ENCODE measurements around the gene MALL.
"Not testable (repeated sequence)": the region's sequence is repeated elsewhere in the genome, so short reads cannot be mapped to it uniquely, and the experiment has no call there.

MALL gene

GRCh38 chr2:110115291-110116032 is at the start of gene MALL:
MALL (minus strand) TSS chr2:110115822; CDS start chr2:110115792, 30 bp downstream.
- DNase-seq, result no peak

- no peak for DNase-seq
Measured at GRCh38 chr2:110157153-110157793, 41.7 kb upstream of the MALL start.

- not testable (repeated sequence) for DNase-seq
Measured at GRCh38 chr2:110154828-110155227, 39.2 kb upstream of the MALL start.

DNA sequence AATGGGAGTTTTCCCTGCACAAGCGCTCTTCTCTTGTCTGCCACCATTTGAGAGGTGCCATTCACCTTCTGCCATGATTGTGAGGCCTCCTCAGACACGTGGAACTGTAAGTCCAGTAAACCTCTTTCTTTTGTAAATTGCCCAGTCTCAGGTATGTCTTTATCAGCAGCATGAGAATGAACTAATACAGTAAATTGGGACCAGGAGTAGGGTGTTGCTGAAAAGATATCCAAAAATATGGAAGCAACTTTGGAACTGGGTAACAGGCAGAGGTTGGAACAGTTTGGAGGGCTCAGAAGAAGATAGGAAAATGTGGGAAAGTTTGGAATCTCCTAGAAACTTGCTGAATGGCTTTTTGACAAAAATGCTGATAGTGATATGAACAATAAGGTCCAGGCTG is 38.6 kb upstream of the MALL start:
- not testable (repeated sequence) for DNase-seq

GRCh38 chr2:110153416-110153815 is 37.8 kb upstream of the MALL start:
- DNase-seq, result no peak

DNA sequence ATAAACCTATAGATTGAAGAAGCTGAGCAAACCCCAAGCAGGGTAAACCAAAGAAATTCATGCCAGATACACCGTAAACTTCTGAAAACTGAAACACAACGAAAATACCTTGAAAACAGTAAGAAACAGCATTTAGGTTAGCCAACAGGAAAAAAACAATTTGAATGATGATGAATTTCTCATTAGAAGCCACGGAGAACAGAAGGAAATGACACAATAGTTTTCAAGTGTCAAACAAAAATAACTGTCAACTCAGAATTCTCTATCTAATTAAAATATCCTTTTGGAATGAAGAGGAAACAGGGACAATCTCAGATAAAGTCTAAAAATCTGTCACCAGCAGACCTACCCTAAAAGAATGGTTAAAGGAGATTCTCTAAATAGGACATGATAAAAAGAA is 37.3 kb upstream of the MALL start:
- no peak for DNase-seq

DNA sequence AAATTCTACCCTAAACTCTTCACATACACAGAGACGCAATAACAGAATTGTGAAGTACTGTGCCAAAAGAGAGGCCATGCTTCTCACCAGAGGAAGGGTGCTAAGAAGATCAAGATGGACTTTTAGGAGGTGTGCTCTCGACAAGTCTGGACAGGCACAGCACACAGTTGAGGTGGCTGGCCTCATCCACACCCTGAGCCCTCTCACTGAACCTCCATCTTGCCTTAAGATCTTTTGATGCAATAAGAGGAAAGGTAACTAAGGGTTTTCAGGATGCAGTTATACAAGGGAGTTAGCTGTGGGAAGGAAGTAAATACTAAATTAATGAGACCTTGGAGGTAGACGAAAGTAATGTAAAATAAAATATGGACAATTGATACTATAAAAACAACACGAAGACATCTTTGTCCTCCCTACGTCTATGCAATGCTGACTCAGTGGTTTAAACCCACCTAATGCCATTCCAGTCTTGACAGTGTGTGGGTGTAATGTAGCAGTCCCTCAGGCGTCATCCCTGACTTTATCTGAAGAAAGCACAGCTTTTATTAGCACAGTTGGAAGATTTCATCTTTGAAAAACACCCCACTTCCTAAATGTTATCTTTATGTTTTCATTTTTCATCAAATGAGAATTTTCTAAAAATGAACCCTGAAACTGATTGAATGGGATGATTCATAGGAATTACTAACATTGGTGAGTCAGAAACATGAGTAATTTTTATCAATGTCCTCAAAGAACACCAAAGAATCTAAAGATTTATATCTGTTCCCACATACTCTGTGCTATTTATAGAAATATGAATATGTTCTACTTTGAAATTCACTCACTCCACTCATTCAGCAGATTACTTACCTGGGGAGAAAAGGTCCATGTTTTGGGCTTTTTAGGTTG is 34.0 kb upstream of the MALL start:
- DNase-seq, result no peak

- DNase-seq, result no peak
Measured at GRCh38 chr2:110146945-110147332, 31.3 kb upstream of the MALL start.

DNA sequence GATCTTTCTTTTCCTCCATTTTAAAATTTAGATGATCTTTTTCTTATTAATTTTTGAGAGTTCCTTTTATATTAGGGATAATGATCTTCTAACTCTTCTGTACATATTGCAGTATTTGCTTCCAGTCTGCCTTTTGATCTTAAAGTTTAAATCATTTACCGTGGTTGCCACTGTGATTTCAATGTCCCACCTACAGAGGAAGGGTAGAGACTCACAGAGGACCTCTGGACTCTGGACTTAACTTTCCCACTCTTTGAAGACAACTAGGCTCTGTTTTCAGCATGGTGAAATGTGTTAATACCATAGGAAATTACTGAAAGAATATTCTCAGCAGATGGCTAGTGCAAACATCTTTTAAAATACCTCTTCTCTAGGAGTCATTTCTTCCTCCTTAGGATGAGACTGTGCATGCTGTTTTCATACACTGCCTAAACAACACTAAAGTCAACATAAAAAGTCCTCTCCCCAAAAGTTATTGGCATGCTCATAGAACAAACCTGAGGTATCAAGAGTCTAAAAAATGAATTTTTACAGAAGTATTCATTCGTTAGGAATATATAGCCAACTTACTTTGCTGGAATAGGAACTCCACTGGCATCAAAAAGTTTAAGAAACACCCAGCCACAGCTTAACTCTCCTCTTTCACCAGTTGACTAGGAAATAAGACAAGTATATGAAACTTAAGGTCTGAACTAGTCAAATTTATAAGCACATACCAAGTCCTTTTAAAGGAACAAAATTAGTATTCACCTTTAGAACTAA is 30.7 kb upstream of the MALL start:
- no peak for DNase-seq

DNA sequence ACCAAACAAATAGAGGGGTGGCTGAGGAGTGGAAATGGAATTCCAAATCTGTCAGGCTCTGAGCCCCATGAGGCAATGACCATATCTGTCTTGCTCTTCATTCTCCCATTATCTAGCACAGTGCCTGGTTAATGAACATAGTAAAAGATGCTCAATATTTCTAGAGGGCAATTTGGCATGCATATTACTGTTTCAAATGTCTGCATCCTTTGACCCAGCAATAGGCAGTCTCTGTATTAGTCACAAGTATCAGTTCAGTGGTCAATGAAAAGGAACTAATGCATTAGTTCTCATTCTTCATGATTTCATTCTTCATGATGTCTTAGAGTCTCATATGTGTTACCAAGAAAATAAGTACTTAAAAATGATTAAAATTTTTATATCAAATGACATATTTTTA is 28.4 kb upstream of the MALL start:
- no peak for DNase-seq

DNA sequence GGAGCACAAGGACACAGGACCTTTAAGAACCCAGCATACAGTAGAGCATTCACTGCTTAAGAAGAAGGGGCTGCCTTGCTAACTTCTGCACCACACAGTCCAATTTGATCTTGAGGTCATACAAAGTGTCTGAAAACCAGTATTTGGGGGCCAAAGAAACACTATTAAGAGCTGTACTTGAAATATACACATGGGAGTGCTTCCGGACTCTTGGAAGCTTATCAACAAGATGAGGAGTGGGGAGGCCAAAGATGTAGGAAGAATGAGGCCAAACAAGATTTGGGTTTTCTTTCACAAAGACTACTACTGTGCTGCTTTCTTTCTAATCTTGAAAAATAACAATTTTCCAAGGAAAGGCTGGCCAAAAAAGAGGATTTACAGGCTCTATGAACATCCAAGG is 24.8 kb upstream of the MALL start:
- DNase-seq, result no peak

DNA sequence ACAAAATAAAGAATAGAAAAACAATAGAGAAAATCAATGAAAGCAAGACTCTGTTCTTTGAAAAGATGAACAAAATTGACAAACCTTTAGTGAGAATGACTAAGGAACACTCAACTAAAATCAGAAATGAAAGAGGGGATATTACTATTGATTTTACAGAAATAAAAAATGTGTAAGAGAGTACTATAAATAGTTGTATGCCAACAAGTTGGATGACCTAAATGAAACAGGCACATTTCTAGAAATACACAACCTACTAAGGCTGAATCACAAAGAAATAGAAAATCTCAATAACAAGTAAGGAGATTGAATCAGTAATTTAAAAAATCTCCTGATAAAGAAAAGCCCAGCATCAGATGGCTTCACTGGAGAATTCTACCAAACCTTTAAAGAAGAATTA is 18.4 kb upstream of the MALL start:
- no peak for DNase-seq

- DNase-seq, result no peak
Measured at GRCh38 chr2:110131166-110131565, 15.5 kb upstream of the MALL start.

GRCh38 chr2:110130757-110131156 is 15.1 kb upstream of the MALL start:
- no peak for DNase-seq

GRCh38 chr2:110126906-110127305 is 11.3 kb upstream of the MALL start:
- no peak for DNase-seq

GRCh38 chr2:110126086-110126773 is 10.6 kb upstream of the MALL start:
- no peak for DNase-seq

- DNase-seq, result no peak
Measured at GRCh38 chr2:110124939-110125691, 9.5 kb upstream of the MALL start.

DNA sequence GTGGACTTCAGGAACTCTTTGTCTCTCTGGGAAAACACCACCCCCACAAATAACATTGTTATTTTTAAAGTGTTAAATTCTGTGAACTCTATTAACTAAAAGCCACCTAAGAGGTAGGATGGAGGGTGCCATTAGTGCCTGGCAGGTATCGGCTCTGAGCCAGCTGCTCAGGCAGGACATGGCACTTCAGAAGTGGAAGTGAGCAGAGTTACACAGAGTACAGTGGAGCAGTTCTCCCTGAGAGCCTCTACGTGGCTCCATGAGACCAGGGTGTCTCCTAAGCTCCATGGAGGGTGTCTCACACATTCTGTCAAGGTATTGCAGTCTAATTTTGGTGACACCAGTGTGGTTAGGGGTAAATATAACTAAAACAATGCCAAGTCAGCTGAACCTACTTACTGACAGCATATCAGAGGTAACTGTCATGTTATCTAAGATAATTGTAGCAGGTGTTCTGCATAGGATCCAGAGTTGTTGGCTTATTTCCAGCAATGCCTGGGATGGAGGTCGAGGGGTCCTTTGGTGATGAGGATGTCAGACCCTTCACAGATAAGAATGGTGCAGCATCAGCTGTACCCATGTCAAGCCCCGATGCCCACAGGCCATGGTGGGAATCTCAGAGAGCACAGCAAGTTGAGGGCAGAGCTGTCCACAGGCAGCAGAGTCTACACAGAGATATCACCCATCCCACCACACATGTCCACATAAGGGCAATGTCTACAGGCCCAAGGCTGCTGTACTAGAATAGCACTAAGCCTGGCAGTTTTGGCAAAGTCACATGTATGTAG is 8.6 kb upstream of the MALL start:
- DNase-seq, result no peak

GRCh38 chr2:110121592-110121991 is 6.0 kb upstream of the MALL start:
- DNase-seq, result no peak

DNA sequence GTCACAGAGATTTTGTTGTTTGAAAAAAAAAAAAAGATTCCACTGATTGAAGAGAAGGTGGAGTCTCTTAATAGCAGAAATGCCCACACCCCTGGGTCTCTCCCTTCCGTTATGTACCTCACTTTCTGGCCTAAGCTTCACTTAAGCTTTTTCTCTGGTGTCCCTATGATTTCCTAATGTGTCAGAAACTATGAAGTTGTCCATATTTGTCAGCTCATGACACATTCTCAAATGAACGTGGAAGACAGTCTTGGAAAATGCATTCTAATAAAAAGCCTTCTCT is 5.4 kb upstream of the MALL start:
- no peak for DNase-seq
